Islet precursor cell (in vitro differentiated cells): ENCODE data around the gene MTR.
"Not testable (repeated sequence)": the region's sequence is repeated elsewhere in the genome, so short reads cannot be mapped to it uniquely, and the experiment has no call there.

ENCODE experiments used
- DNase-seq: peaks from one replicate; pipeline ENCODE4 v3.0.0-alpha.2; 2018

MTR gene

GRCh38 chr1:236836157-236836556, 41.1 kb downstream of the MTR start:
- no peak for DNase-seq

DNA sequence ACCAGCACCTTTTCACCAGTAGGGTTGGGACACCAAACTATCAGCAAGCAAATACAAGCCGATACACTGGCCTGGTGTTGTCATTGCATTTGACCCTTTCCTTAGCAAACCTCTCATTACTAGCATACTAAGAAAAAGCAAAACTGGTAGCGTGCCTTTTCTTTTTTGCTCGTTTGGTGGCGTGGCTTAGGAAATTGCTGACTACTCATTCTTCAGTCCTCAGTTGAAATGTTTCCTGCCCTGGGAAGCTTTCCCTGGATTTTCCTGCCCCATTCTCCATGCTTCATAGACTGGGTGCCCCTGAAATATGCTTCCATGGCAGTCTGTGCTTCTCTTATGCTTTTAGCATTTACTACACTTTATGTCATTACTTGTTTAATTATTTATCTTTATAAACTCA, 42.0 kb downstream of the MTR start:
- no peak for DNase-seq

- peak; percentile 54 for DNase-seq
Measured at GRCh38 chr1:236837897-236838296, 42.8 kb downstream of the MTR start.

GRCh38 chr1:236841341-236841740, 46.2 kb downstream of the MTR start:
- DNase-seq = no peak

DNA sequence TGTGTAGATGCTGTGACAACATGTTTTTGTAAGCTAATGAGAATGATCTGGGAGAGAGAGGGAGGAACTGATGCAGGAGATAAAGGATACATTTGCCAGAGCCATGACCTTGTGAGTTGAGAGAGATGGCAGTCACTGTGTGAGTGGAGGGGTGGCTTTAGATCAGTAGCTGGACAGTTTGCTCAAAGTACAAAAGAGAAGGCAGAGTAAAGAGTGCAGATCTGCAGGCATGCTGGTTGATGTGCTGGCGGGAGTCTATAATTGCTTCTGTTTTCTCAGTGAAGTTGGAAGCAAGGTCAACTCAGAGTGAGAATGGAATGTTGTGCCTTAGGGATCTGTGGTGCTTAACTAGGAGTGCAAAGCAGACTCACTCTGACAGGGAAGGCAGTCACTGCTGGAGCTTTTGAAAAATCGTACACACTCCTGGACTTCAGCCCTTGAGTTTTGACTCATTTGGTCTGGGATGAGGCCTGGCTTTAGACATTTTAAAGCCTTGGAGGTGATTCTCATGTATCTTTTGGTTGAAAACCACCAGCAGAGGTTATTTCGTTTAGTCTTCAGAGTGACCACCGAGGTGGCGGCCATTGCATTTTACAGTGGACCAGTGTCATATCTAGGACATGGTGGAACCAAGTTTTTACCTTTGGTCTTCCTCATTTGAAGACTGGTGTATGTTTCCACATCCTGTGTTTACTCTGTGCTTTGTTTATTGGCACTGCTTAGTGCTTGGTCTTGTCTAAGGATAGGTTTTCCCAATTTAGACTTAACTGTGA, 49.6 kb downstream of the MTR start:
- DNase-seq = peak; percentile 88

DNA sequence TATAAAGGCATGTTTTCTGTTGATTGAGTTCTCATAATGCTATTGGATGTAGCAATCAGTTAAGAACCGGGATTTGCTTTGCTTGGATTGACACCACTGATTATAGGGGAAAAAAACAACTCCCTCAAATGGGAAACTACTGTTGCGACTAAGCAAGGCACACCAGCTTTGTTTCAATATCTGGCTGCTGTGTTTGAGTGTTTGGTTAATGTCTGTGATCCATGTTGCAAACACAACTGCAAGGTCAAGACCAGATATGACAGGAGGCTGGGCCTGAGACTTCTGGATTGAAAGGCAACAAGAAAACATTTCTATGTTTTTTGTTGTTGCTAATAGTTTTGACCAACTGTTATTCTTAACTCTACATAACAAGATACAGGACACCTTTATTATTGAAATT, 50.7 kb downstream of the MTR start:
- no peak for DNase-seq

DNA sequence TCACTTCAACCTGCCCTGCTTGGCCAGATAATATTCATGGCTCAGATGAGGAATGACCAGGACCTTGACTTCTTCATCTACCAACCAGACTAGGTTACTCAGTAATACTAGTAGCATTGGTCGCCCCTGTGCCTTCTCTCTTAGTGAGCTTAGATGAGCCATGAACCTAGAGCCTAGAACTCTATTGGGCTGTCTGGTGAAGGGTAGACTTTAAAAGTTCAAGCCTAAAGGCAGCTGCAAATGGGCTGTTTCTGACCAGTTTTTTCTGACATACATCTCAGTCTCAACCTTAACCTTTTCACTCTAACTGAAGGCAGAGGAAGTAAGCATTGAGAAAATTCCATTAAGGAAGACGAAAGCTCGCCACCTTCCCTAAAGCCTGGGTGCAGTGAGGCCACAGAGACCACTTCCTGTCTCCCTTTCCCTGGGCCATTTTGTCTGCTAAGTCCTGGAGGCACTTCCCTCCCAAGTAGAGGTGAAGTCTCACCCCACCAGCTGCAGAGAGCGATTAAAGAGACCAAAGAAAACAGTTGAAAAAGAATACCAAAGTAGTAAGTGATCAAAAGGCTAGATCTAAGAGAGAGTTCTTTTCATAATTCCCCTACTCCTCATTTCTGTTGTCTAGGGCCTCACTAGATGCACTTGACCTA, 53.3 kb downstream of the MTR start:
- no peak for DNase-seq

DNA sequence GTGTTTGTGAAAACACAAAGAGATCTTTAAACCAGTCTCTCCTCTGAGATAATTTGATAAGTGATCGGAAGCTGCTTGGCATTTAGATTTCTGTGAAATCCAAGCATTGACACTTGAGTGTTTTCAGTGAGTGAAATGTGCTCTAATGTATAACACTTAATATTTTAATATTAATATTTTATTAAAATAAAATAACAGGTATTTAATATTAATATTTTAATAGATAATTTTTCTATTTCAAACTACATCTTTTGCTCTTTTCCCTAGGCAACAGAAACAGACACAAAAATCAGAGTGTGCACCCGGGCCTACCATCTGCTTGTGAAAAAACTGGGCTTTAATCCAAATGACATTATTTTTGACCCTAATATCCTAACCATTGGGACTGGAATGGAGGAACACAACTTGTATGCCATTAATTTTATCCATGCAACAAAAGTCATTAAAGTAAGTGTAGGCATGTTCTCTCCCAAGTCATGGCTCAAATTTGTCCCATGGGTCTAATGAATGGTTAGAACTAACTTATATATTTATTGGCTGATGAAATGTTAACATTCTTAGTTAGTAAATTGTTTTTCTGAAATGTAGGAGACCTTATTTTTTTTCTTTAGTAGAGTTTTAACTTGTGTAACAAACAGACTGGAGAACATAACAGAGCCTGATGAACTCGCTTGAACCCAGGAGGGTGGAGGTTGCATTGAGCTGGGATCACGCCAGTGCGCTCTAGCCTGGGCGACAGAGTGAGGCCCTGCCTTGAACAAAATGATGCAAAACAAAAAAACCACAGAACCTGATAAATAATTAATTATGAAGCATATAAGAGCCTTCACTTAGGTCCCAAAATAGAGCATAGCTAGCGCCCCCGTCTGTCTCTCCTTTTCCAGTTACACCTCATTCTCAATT, 55.2 kb downstream of the MTR start:
- no peak for DNase-seq

GRCh38 chr1:236851871-236852270, 56.8 kb downstream of the MTR start:
- no peak for DNase-seq

- no peak for DNase-seq
Measured at GRCh38 chr1:236853921-236854604, 59.0 kb downstream of the MTR start.

GRCh38 chr1:236854605-236854983, 59.5 kb downstream of the MTR start:
- no peak for DNase-seq

DNA sequence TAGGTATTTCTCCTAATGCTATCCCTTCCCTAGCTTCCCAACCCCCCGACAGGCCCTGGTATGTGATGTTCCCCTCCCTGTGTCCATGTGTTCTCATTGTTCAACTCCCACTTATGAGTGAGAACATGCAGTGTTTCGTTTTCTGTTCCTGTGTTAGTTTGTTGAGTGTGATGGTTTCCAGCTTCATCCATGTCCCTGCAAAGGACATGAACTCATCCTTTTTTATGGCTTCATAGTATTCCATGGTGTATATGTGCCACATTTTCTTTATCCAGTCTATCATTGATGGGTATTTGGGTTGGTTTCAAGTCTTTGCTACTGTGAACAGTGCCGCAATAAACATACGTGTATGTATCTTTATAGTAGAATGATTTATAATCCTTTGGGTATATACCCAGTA, 61.6 kb downstream of the MTR start:
- DNase-seq = not testable (repeated sequence)

DNA sequence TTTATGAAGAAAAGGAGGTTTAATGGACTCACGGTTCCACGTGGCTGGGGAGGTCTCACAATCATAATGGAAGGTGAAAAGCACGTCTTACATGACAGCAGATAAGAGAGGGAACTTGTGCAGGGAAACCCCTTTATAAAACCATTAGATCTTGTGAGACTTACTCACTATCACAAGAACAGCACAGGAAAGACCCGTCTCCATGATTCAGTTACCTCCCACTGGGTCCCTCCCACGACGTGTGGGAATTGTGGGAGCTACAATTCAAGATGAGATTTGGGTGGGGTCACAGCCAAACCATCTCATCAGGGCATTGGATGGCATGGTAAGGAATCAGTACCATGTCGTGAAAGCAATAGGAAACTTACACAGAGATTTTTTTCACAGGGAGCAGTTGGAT, 63.1 kb downstream of the MTR start:
- no peak for DNase-seq

DNA sequence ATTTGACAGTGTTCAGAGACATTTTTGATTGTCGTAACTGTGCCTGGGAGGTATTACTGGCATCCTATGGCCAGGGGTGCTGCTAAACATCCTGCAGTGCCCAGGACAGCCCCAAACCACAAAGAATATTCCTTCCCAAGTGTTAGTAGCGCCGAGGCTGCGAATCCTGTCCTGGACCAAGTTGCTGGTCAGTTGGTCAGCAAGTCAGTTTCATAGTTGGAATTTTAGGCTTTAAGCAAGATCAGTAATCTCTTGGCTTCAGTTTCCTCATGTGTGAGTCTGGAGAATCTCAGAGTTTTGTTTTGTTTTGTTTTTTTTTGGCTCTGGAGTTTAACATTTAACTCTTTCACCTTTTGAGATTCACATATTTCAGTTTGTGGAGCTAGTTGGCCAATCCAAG, 65.0 kb downstream of the MTR start:
- DNase-seq = no peak

DNA sequence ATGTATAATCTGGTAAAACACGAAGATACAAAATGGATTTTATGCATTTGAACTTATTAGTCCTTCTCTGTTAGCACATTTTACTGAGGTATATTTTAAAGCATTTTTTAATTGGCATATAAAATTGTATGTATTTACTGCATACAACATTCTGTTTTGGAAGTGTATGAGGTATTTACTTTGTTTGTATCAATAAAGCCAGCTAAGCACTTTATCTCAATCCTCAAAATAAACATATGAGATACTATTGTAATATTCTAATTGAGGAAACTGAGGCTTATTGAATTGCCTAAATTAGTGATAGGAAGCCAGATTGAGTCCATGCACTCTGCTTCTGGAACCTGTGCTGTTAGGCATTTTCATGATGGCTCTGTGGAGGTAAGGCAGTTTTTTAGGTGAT, 65.6 kb downstream of the MTR start:
- no peak for DNase-seq

- no peak for DNase-seq
Measured at GRCh38 chr1:236861560-236862218, 66.6 kb downstream of the MTR start.

DNA sequence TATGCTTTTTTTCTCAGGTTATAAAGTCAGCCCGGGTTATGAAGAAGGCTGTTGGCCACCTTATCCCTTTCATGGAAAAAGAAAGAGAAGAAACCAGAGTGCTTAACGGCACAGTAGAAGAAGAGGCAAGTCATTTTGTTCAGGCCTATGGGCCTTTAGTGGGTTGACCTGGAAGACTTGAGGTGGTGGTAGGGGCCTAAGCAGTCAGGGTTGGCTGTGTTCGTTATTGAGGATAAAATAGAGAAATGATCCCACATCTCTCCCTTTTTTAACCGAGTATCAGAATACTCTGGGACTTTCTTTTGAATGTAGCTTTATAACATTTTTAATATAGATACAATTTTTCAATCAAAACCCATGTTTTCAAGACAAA, 67.1 kb downstream of the MTR start:
- DNase-seq = no peak

- no peak for DNase-seq
Measured at GRCh38 chr1:236862615-236863211, 67.6 kb downstream of the MTR start.

GRCh38 chr1:236864211-236864610, 69.1 kb downstream of the MTR start:
- no peak for DNase-seq

GRCh38 chr1:236864996-236865817, 70.1 kb downstream of the MTR start:
- no peak for DNase-seq

DNA sequence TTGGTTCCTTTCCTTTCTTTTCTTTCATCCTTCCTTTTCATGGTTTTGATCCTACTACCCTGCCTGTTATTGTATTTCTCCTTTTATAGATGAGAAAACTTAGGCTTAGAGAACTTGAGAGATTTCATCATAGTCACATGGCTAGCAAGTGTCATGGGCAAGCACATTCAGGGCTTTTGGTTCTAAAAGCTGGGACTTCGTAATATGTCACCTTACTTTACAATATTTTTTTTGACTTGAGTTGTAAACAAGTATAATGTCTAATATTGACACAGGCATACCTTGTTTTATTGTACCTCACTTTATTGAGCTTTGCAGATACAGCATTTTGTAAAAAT, 70.7 kb downstream of the MTR start:
- no peak for DNase-seq
